Esophagus muscularis mucosa (tissue), 4 donors: ENCODE data around the gene UBE2O.

Source experiments
- CTCF ChIP-seq, 3 experiments: fragments of 200-600 bp in 2 of 3; fragments of 450-650 bp in 1 of 3; sonication (generic) in 2 of 3; IDR thresholded peaks; one replicate each; pipeline ENCODE4 v1.5.1; 2017 to 2019; ENCODE audit warnings: antibody characterized with exemption in 3 of 3, mild to moderate bottlenecking in 2 of 3, moderate library complexity in 1 of 3
- EP300 ChIP-seq: sonication (generic); formaldehyde crosslinking; IDR thresholded peaks from one replicate; pipeline ENCODE4 v1.6.1; 2017; ENCODE audit warnings: antibody characterized with exemption
- POLR2A ChIP-seq: fragments of 450-650 bp; IDR thresholded peaks from one replicate; pipeline ENCODE4 v1.6.1; 2017; ENCODE audit warnings: antibody characterized with exemption, moderate library complexity, mild to moderate bottlenecking, low read depth
- POLR2AphosphoS5 ChIP-seq, 2 donors: sonication (generic); formaldehyde crosslinking; IDR thresholded peaks; one replicate each; pipeline ENCODE4 v1.6.1; 2017; ENCODE audit warnings: antibody characterized with exemption in 2 of 2

GRCh38 chr17:76365256-76365903 lies 87.6 kb downstream of the UBE2O start:
- peak in 1 of 3 experiments; percentile 13 for TF ChIP-seq CTCF (IDR thresholded peaks at IDR 0.05)
- no peak for TF ChIP-seq POLR2A
- no peak for TF ChIP-seq POLR2AphosphoS5 (IDR thresholded peaks at IDR 0.05)
- no peak for TF ChIP-seq EP300
